CD14-positive monocyte (primary cell): ENCODE measurements around the gene MXRA8. TPM values are rescaled to one million over a fixed set of nuclear protein-coding genes. Genes with fewer than 3 reads are reported as not detected.
A peak's percentile ranks its signal among the peaks of the same experiment; 100 is the strongest.

Source experiments
- DNase-seq, 3 donors: peaks; one replicate each; pipeline ENCODE4 v3.0.0-alpha.2; 2011 to 2022
- H2AFZ ChIP-seq: 2 replicates; pipeline ENCODE4 v1.6.0; 2012; ENCODE audit warnings: mild to moderate bottlenecking, low read depth, low read length, inconsistent platforms; ENCODE audit not compliant: insufficient read depth, poor library complexity, severe bottlenecking
- H3K27ac ChIP-seq, 2 donors: 1 replicate in 1 of 2; 2 replicates in 1 of 2; pipeline ENCODE4 v1.5.1; 2012 to 2013; ENCODE audit warnings: low read length in 2 of 2, control low read depth in 1 of 2, inconsistent platforms in 1 of 2, low read depth in 1 of 2, mild to moderate bottlenecking in 1 of 2
- H3K27me3 ChIP-seq, 2 donors: one replicate each; pipeline versions ENCODE4 v1.6.0 to v1.6.1; 2011 to 2013; ENCODE audit warnings: low read length in 2 of 2; ENCODE audit not compliant: control insufficient read depth in 2 of 2, insufficient read depth in 2 of 2
- H3K36me3 ChIP-seq, 2 donors: replicated peaks in 1 of 2; 1 replicate in 1 of 2; 2 replicates in 1 of 2; pipeline versions ENCODE4 v1.5.1 to v1.6.1; 2012 to 2013; ENCODE audit warnings: low read length in 2 of 2, control low read depth in 1 of 2, inconsistent platforms in 1 of 2, mild to moderate bottlenecking in 1 of 2; ENCODE audit not compliant: insufficient read depth in 2 of 2, control insufficient read depth in 1 of 2
- H3K4me1 ChIP-seq, 2 donors: 1 replicate in 1 of 2; 2 replicates in 1 of 2; pipeline versions ENCODE4 v1.5.1 to v1.6.1; 2012 to 2013; ENCODE audit warnings: low read length in 2 of 2, control low read depth in 1 of 2, inconsistent platforms in 1 of 2, mild to moderate bottlenecking in 1 of 2, moderate library complexity in 1 of 2; ENCODE audit not compliant: insufficient read depth in 2 of 2, control insufficient read depth in 1 of 2
- H3K4me2 ChIP-seq: replicated peaks from 2 replicates; pipeline ENCODE3; 2012; ENCODE audit warnings: low read length, moderate library complexity, mild to moderate bottlenecking; ENCODE audit not compliant: poor library complexity, severe bottlenecking; ENCODE audit errors: extremely low read depth
- H3K4me3 ChIP-seq, 3 experiments: fragments of 200-600 bp in 1 of 3; sonication (generic) in 1 of 3; replicated peaks in 1 of 3; 1 replicate in 2 of 3; 2 replicates in 1 of 3; pipeline ENCODE4 v1.5.1; 2011 to 2013; ENCODE audit warnings: low read length in 3 of 3, mild to moderate bottlenecking in 3 of 3, control low read depth in 2 of 3, low read depth in 2 of 3, inconsistent platforms in 1 of 3, moderate library complexity in 1 of 3
- H3K79me2 ChIP-seq: 2 replicates; pipeline ENCODE4 v1.6.0; 2012; ENCODE audit warnings: mild to moderate bottlenecking, control low read depth, inconsistent platforms, low read length, moderate library complexity; ENCODE audit not compliant: insufficient read depth
- H3K9ac ChIP-seq: 2 replicates; pipeline ENCODE4 v1.6.0; 2017; ENCODE audit warnings: low read length, mild to moderate bottlenecking; ENCODE audit not compliant: insufficient read depth, poor library complexity, severe bottlenecking
- H3K9me3 ChIP-seq, 2 donors: replicated peaks in 1 of 2; 1 replicate in 1 of 2; 2 replicates in 1 of 2; pipeline versions ENCODE4 v1.5.1 to v1.6.1; 2012 to 2013; ENCODE audit warnings: low read length in 2 of 2, control low read depth in 1 of 2; ENCODE audit not compliant: control insufficient read depth in 1 of 2, insufficient read depth in 1 of 2
- H4K20me1 ChIP-seq: 2 replicates; pipeline ENCODE4 v1.6.0; 2012; ENCODE audit warnings: mild to moderate bottlenecking, low read length, control low read depth, moderate library complexity; ENCODE audit not compliant: insufficient read depth
- H3K27ac Mint-ChIP-seq, 7 donors: one replicate each; pipeline ENCODE4 v1.8.0; 2020; ENCODE audit warnings: mild to moderate bottlenecking in 7 of 7, mixed read lengths in 7 of 7, moderate library complexity in 6 of 7, inconsistent platforms in 2 of 7
- H3K27me3 Mint-ChIP-seq, 3 donors: one replicate each; pipeline ENCODE4 v1.8.0; 2021 to 2022; ENCODE audit warnings: low read depth in 3 of 3, mild to moderate bottlenecking in 3 of 3, mixed read lengths in 3 of 3, moderate library complexity in 3 of 3, inconsistent platforms in 1 of 3
- H3K36me3 Mint-ChIP-seq, 2 donors: one replicate each; pipeline ENCODE4 v1.8.0; 2020; ENCODE audit warnings: mixed read lengths in 2 of 2, inconsistent platforms in 1 of 2, mild to moderate bottlenecking in 1 of 2
- H3K4me1 Mint-ChIP-seq: one replicate; pipeline ENCODE4 v1.8.0; 2020; ENCODE audit warnings: mild to moderate bottlenecking, mixed read lengths
- H3K4me3 Mint-ChIP-seq, 2 donors: one replicate each; pipeline ENCODE4 v1.8.0; 2020; ENCODE audit warnings: mild to moderate bottlenecking in 2 of 2, mixed read lengths in 2 of 2, moderate library complexity in 1 of 2
- H3K9me3 Mint-ChIP-seq, 7 donors: one replicate each; pipeline ENCODE4 v1.8.0; 2020 to 2022; ENCODE audit warnings: mixed read lengths in 7 of 7, mild to moderate bottlenecking in 6 of 7, moderate library complexity in 6 of 7, inconsistent platforms in 2 of 7
- CTCF ChIP-seq: fragments of 200-600 bp; IDR thresholded peaks from one replicate; pipeline ENCODE4 v1.8.0; 2022; ENCODE audit warnings: antibody characterized with exemption, mild to moderate bottlenecking
- WGBS: methylation state at CpG from one replicate; pipeline ENCODE4 v1.1.5; 2013; ENCODE audit warnings: missing lambda C conversion rate; ENCODE audit not compliant: insufficient coverage; 5-methylcytosine and 5-hydroxymethylcytosine counted together
- intact Hi-C, 2 donors: fragments of 100-400 bp; cut with micrococcal nuclease; formaldehyde crosslinking; loops; one replicate each; pipeline versions ENCODE4 v1.15.0 to v1.15.1; 2023
- polyA plus RNA-seq, 3 donors: library from polyadenylated mRNA; depleted of rRNA in 1 of 3; unstranded in 2 of 3; stranded (reverse) in 1 of 3; fragments of 300-500 nt in 2 of 3; fragments of >200 nt in 1 of 3; fragmentation: Illumina TruSeq in 2 of 3; gene quantifications; 1 replicate in 2 of 3; 2 replicates in 1 of 3; pipeline ENCODE4 v1.2.3, GENCODE V29; 2012 to 2021

MXRA8 gene
- polyA plus RNA-seq, 3 donors = not detected

GRCh38 chr1:1391225-1391624 is 32.9 kb upstream of the MXRA8 start:
- Histone ChIP-seq H3K27me3 (no peaks in the 10 kb centered on the region), H3K79me2 (peaks cover 36% of the 10 kb centered on the region), H3K4me3 (no peak overlapping the region), H3K4me2 (no peak overlapping the region), H3K9ac (no peak overlapping the region), H2AFZ (no peak overlapping the region), H3K4me1 (peaks cover 0 to 6% of the 10 kb centered on the region in 2 donors), H3K27ac (no peak overlapping the region), H3K9me3 (no peaks in the 10 kb centered on the region), H4K20me1 (peaks cover 69% of the 10 kb centered on the region), H3K36me3 (peaks cover 92 to 97% of the 10 kb centered on the region in 2 donors)
- no peak for DNase-seq
- 97% methylated on average over 8 of the region's 12 CpGs for WGBS
- peak overlapping the region in 3 of 7 donors; percentile 41 to 79 (median 67) for H3K27ac Mint-ChIP-seq
- no peak overlapping the region for H3K4me3 Mint-ChIP-seq
- no peak for TF ChIP-seq CTCF
- H3K9me3 Mint-ChIP-seq = peaks cover 0 to 7% (median 5%) of the 10 kb centered on the region in 7 donors
- H3K4me1 Mint-ChIP-seq = peaks cover 9% of the 10 kb centered on the region
- peaks cover 86 to 96% of the 10 kb centered on the region in 2 donors for H3K36me3 Mint-ChIP-seq
- intact Hi-C loops = no loop called here
- H3K27me3 Mint-ChIP-seq = peaks cover 0 to 2% (median 0%) of the 10 kb centered on the region in 3 donors

- no peak for TF ChIP-seq CTCF
- Mint-ChIP-seq H3K4me3 (no peak overlapping the region), H3K9me3 (peaks cover 0 to 7% (median 5%) of the 10 kb centered on the region in 7 donors), H3K36me3 (peaks cover 90 to 98% of the 10 kb centered on the region in 2 donors), H3K27ac (peak overlapping the region in 2 of 7 donors; percentile 18 to 58), H3K27me3 (peaks cover 0 to 2% (median 0%) of the 10 kb centered on the region in 3 donors), H3K4me1 (peaks cover 9% of the 10 kb centered on the region)
- Histone ChIP-seq H3K4me2 (no peak overlapping the region), H3K27ac (no peak overlapping the region), H4K20me1 (peaks cover 74% of the 10 kb centered on the region), H3K79me2 (peaks cover 31% of the 10 kb centered on the region), H3K36me3 (peaks cover 97 to 100% of the 10 kb centered on the region in 2 donors), H3K27me3 (no peaks in the 10 kb centered on the region), H3K4me3 (no peak overlapping the region), H3K4me1 (peaks cover 0 to 6% of the 10 kb centered on the region in 2 donors), H3K9me3 (no peaks in the 10 kb centered on the region), H3K9ac (no peak overlapping the region), H2AFZ (no peak overlapping the region)
- intact Hi-C loops = no loop called here
- no peak for DNase-seq
- WGBS = 98% methylated on average over 7 of the region's 12 CpGs
Observed at GRCh38 chr1:1390675-1391074, 32.3 kb upstream of the MXRA8 start.
